ENCODE measurements around the gene SYNGR3.
"Not testable (repeated sequence)": the region's sequence is repeated elsewhere in the genome, so short reads cannot be mapped to it uniquely, and the experiment has no call there.

GRCh38 chr16:1957434-1958142, 32.2 kb upstream of the SYNGR3 start:
- TF ChIP-seq CTCF, POLR2A (IDR thresholded peaks at IDR 0.05): not testable (repeated sequence)
